Mesenteric fat pad (tissue), 1 donor: Measurements from ENCODE around the gene KLHDC7A. TPM values are rescaled to one million over a fixed set of nuclear protein-coding genes. Genes with fewer than 3 reads are reported as not detected.
A peak's percentile ranks its signal among the peaks of the same experiment; 100 is the strongest.
"Not testable (repeated sequence)": the region's sequence is repeated elsewhere in the genome, so short reads cannot be mapped to it uniquely, and the experiment has no call there.

Experiments
- DNase-seq: peaks from one replicate; pipeline ENCODE4 v3.0.0-alpha.2; 2020; ENCODE audit warnings: low spot score
- long read RNA-seq: library from polyadenylated mRNA; unstranded; transcript quantifications from one replicate; pipeline ENCODE4 v2.0.0, GENCODE V29; 2020
- total RNA-seq: library from RNA; stranded (reverse); fragmentation: NEBNext Ultra II Directional; extraction: Animal tissue kit (Norgen Biotek cat#: 25700); gene quantifications from one replicate; pipeline ENCODE4 v1.2.1, GENCODE V29; 2021
- donor health status: DM: yes; HTN: yes; CAD: no.

Gene KLHDC7A
- total RNA-seq = 0.93 TPM
- long read RNA-seq, full-length matches to known transcripts = 1 of 1 reads
- long read RNA-seq, partial matches to known transcripts = 0 of 1 reads
- long read RNA-seq, other reads (novel, unspliced or antisense) = 0 of 1 reads

- peak; percentile 74 for DNase-seq
These were observed at the start of gene KLHDC7A for GRCh38 chr1:18480315-18481189. KLHDC7A (plus strand) TSS chr1:18480930; CDS start chr1:18480982, 52 bp downstream.

DNA sequence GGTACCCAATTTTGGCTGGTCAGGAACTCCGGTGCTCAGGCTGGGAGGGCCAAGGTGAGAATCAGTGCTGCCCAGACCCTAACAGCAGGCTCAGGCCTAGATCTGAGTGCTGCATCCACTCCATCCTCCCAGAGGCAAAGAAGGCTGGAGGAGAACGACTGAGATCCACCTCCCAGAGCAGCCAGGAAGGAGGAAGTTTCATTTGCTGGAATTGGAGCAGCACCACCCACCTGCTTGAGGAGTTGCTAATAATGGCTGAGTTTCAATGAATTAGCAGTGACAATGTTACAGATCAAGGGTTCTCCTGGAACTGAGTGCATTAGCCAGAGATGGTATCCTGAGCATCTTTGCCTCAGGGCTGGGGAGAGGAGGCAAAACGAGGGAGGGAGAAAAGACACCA is 46.7 kb upstream of the KLHDC7A start:
- peak; percentile 45 for DNase-seq

- no peak for DNase-seq
These were observed 40.1 kb upstream of the KLHDC7A start for GRCh38 chr1:18440385-18441226.

DNA sequence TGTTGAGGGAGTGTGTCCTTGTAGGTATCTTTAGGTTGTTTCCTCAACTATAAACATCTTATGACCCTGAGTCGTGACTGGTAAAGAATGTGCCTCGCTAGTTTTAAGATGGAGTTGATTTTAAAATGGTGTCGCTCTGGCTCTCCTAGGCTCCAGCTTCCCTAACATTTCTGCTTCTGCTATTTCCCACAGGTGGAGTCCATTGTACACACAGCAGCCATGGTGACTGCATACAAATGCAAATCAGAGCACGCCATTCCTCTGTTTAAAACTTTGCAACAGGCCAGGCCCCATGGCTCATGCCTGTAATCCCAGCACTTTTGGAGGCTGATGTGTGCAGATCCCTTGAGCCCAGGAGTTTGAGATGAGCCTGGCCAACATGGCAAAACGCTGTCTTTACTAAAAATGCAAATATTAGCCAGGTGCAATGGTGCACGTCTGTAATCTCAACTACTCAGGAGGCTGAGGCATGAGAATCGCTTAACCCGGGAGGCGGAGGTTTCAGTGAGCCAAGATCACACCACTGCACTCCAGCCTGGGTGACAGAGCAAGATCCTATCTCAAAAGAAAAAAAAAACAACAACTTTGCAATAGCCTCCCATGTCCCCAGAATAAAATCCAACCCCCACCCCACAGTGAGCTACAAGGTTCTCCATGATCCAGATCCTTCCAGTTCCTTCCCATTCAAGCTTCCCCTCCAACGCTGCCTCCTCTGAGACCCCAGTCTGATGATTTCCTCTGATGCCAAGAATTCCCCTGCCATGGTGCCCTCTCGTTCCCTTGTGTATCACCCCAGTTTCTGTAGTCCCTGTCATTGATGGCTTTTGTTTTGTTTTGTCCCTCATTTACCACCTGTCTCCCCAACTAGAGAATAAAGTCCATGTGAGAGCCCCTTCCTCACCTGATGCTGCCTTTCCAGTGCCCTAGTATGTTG is 36.9 kb upstream of the KLHDC7A start:
- no peak for DNase-seq

GRCh38 chr1:18444563-18444962 is 36.2 kb upstream of the KLHDC7A start:
- DNase-seq = no peak

DNA sequence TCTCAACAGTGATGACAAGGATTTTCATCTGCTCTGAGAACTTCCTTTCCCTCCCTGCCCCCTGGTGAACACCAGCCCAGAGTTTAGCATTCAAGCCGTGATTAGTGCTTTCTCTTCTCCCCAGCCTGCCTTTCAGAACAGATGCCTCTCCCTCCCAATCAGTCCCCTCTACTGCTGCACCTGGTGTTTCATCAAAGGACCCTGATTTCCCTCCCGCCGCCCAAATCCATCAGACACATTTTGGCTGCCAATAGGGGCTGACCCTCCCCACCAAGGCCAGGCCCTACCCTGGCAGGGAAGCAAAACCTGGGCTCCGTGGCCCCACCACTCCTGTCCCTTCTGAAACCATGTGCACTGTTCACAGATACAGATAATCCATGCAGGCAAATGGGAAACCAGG is 34.0 kb upstream of the KLHDC7A start:
- peak; percentile 62 for DNase-seq

GRCh38 chr1:18447509-18448220 is 33.1 kb upstream of the KLHDC7A start:
- peak; percentile 45 for DNase-seq

DNA sequence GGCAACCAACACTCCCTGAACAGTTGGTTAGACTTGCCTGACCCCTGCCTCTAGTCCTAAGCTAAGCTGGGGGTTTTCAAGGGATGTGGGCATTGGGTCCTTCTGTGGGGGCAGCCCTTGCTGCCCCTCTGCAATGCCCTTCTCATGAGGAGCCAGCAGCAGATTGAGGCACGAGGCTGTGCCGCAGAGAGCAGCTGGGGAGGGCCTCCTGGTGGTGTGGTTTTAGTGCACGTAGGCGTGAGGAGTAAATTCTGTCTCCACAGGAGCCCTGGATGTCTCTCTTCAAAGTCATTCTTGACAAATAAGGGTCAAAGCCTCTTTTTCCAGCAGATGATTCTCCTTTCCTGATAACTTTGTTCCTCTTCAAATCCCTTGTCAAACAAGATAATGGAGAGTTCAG is 31.8 kb upstream of the KLHDC7A start:
- DNase-seq = no peak

DNA sequence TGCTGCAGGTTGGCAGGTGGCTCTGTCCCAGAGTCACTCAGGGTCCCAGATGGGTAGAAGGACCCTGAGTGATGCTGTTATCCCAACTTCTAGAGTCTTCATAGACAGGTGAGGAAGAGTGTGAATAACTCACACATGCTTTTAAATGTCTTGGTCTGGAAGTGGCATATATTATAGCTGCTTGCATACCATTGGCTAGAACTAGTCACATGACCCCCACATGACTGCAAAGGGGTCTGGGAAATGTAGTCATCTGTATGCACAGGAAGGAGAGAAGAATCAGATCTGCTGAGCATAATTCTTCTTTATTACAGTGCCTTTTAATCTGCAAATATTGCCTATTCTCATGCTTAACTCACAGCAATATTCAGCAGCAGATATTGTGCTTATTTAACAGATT is 28.2 kb upstream of the KLHDC7A start:
- no peak for DNase-seq

DNA sequence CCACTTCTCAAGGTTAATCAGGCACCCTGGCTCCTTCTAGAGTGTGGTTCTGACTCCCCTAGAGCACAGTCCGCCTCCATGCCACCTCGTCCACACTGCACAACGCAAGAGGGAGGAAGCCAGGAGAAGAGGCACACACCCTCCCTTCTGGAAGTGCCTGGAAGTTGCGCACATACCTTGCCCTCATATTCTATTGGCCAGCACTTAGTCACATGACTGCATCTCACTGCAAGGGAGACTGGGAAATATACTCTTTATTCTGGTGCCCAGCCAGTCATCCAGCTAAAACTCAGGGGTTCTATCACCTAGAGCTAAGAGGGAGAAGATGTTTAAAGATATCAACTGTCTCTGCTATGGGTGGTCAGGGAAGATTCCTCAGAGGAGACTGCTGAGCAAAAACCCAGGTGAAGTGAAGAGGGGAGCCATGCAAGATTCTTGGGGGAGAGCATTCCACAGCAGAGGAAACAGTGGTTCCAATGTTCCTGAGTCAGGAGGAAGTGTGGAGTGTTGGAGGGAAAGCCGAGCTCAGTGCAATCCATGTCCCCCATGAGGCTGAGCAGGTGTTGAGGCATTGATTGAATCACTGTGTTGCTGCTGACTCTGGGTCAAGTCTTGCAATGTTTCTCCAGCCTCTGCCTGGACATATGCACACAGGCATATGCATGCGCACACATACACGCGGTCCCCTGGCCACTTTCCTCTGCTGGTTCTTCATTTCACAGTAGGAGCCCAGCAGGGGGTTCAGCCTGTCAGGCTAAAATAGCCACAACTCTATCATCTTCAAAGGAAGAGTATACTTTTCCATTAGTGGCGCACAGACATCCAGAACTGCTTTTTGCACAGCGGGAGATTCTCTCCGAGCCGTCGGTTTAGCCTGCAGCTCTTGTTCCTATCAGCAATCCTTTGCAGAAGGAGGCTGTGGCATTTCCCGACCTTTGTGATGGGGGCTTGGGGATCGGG is 22.3 kb upstream of the KLHDC7A start:
- DNase-seq = no peak

GRCh38 chr1:18461656-18462055 is 19.1 kb upstream of the KLHDC7A start:
- no peak for DNase-seq

GRCh38 chr1:18462517-18462916 is 18.2 kb upstream of the KLHDC7A start:
- not testable (repeated sequence) for DNase-seq

DNA sequence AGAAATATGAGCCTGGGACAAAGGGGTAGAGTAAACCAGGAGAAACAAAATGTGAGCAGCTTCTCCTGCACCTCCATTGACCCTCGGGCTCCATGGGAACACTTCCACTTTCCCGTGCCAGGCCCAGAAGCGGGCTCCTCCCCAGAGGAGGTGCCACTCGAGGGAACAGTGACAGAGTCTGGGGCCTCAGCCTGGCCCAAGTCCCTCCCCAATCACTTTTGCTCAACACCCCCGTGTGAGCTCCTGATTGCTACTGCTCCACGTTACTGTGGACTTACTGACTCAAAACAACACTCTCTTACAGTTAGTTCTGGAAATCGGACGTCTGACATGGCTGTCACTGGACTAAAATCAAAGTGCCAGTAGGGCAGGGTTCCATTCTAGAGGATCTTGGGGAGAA is 17.7 kb upstream of the KLHDC7A start:
- no peak for DNase-seq

DNA sequence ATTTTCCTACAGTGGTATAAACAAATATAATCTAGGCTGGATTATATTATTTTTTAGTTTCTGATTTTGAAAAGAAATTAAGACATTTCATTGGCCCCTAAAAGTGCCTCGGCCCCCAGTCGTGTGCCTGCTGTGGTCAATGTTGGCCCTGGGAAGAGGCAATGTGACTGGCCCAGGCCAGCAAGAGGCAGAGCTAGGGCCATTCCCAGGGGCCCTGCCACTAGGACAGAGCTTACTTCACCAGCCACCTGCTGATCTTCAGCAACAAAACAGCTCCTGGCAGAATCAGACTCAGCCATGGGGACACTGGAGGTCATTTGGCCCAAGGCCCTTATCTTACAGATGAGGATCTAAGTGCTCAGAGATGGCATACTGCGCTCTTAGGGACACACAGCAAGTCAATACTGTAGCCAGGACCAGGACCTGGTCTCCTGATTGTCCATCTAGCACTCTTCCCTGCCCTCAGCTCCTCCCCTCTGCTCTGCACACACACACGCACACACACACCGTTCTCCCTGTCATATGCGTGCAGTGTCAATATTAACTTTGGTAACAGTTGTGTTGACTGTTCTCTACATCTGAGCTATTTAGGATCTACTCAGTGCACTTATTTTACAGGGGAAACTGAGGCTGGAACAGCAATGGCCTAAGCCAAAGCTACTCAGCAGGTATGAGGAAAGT is 16.6 kb upstream of the KLHDC7A start:
- DNase-seq = no peak

- no peak for DNase-seq
These were observed 16.1 kb upstream of the KLHDC7A start for GRCh38 chr1:18464665-18465050.

- no peak for DNase-seq
These were observed 14.1 kb upstream of the KLHDC7A start for GRCh38 chr1:18466676-18467075.

DNA sequence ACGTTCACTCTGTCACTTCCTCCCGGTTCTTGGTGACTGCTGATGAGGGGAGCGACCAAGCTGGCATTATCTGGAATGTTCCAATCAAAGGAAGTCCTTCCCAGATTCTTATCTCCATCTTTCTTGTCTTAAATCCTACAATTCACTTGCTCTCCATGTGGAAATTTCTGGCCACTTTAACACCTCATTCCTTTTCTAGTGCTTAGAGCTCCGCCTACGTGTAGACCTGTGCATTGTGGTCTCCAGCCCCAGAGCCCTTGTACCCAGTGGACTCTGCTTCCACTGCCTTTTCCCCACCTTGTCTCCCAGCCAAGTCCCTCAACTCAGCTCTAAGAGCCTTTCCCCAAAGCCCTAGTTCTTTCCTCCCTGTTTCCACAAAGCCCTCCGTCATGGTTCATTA is 12.2 kb upstream of the KLHDC7A start:
- no peak for DNase-seq

GRCh38 chr1:18469514-18469913 is 11.2 kb upstream of the KLHDC7A start:
- DNase-seq = no peak
